Bronchial epithelial cell (primary cell): Measurements from ENCODE around the gene EPHA3. TPM values are rescaled to one million over a fixed set of nuclear protein-coding genes. Genes with fewer than 3 reads are reported as not detected.
A peak's percentile ranks its signal among the peaks of the same experiment; 100 is the strongest.

Source experiments
- DNase-seq: peaks from one replicate; pipeline ENCODE4 v3.0.0-alpha.2; 2010; ENCODE audit warnings: low read depth
- FAIRE-seq: peaks from 2 replicates; lab custom pipeline; 2011; peaks lifted over from hg19 to GRCh38; lab: Jason Lieb, UNC
- H3K27me3 ChIP-seq: 2 replicates; pipeline ENCODE4 v1.5.1; 2011; ENCODE audit warnings: low read length; ENCODE audit not compliant: control insufficient read depth, insufficient read depth
- H3K36me3 ChIP-seq: 2 replicates; pipeline ENCODE4 v1.5.1; 2011; ENCODE audit warnings: low read length; ENCODE audit not compliant: control insufficient read depth, insufficient read depth
- H3K4me3 ChIP-seq: 2 replicates; pipeline ENCODE4 v1.5.1; 2011; ENCODE audit warnings: mild to moderate bottlenecking, low read depth, low read length, control low read depth
- total RNA-seq: library from RNA; depleted of rRNA; stranded (reverse); fragments of >200 nt; gene quantifications from 2 replicates; pipeline ENCODE4 v1.2.1, GENCODE V29; 2014
- TF ChIP-seq, protein P1 (sequence below): IDR thresholded peaks from 2 replicates; pipeline ENCODE4 v1.5.1; 2011; ENCODE audit warnings: mild to moderate bottlenecking, moderate library complexity, low read length, control low read depth, inconsistent platforms; ENCODE audit not compliant: insufficient read depth, severe bottlenecking

The EPHA3 gene
- total RNA-seq, 1 donor from 2014 or later: under 0.01 TPM

DNA sequence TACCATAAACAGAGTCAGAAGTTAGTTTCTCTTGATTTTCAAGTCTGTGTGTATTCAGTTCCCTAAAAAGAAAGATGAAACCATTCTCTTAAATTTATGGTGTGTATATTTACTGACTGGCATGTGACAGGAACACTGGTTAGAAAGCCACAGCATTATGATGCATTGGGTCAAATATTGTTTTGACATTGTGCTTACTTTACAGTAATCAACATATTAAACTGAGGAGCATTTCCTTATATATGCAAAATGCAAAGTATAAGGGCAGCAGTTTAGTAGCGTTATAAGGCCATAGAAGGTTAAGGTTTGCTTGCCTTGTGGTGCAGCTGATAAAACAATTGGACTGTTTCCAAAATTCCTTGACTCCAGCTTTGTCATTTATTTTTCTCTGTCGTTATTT lies 72.9 kb downstream of the EPHA3 start:
- FAIRE-seq (no peak), DNase-seq (peak; percentile 37)
- Histone ChIP-seq H3K27me3 (no peaks in the 10 kb centered on the region), H3K4me3 (no peak overlapping the region), H3K36me3 (no peaks in the 10 kb centered on the region)
- TF ChIP-seq, protein P1, sequence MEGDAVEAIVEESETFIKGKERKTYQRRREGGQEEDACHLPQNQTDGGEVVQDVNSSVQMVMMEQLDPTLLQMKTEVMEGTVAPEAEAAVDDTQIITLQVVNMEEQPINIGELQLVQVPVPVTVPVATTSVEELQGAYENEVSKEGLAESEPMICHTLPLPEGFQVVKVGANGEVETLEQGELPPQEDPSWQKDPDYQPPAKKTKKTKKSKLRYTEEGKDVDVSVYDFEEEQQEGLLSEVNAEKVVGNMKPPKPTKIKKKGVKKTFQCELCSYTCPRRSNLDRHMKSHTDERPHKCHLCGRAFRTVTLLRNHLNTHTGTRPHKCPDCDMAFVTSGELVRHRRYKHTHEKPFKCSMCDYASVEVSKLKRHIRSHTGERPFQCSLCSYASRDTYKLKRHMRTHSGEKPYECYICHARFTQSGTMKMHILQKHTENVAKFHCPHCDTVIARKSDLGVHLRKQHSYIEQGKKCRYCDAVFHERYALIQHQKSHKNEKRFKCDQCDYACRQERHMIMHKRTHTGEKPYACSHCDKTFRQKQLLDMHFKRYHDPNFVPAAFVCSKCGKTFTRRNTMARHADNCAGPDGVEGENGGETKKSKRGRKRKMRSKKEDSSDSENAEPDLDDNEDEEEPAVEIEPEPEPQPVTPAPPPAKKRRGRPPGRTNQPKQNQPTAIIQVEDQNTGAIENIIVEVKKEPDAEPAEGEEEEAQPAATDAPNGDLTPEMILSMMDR: no peak

DNA sequence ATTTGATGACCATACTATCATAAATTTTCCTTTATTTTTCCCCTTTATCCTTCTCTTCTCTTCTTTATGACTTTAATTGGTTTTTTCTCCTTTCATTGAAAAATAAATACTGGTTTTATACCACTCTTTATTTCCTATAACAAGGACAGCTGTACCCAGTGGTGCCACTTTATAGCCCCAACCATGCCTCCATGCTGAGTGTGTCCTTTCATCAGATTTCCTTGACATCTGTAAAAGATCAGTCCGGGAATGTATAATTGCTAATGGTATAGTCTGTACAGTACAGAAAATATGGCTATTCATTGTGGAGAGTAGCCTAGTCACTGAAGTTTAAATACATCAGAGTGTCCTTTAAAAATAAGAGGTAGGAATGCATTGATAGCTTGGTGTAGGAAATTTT lies 74.6 kb downstream of the EPHA3 start:
- H3K36me3 ChIP-seq: no peaks in the 10 kb centered on the region
- DNase-seq (no peak), FAIRE-seq (no peak)
- no peaks in the 10 kb centered on the region for H3K27me3 ChIP-seq
- H3K4me3 ChIP-seq: no peak overlapping the region
- TF ChIP-seq, protein P1: no peak

DNA sequence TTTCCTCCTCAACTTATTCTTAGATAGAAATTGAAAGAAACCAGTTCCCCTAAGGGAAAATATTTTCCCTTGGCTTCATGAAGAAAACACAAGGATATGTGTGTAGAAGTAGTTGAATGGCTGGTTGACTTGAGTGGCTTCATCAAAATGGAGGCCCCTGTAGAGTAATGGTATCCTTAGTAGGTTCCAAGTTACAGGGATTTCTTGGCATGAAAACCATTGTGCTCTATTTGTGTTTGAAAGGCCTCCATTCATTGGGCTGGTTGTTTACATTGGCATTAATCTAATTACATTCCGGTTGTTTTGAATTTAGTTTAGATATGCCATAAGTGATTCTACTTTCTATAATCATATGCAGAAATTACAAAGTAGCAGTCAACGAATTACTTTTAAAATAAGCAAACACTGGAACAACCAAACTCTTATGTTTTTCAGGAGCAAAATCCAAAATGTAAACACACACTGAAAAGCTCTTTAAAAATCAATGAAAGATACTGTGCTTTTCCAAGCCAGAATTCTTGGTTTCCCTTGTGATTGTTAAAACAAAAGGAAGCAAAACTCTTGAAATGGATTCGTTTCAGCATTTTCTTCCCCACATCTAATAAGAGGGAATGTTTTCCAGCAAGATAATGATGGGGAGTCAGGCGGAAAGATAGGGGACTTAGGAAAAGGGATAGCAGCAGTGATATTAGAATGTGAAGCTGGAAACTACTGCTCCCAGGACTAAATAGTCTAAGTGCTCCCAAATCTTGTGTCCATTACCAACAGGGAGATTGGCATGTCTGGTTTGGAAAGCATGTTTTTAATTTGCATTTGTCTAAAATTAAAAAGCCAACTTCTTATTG lies 77.0 kb downstream of the EPHA3 start:
- Histone ChIP-seq H3K27me3 (no peaks in the 10 kb centered on the region), H3K4me3 (no peak overlapping the region), H3K36me3 (no peaks in the 10 kb centered on the region)
- TF ChIP-seq, protein P1: no peak
- FAIRE-seq (no peak), DNase-seq (no peak)

DNA sequence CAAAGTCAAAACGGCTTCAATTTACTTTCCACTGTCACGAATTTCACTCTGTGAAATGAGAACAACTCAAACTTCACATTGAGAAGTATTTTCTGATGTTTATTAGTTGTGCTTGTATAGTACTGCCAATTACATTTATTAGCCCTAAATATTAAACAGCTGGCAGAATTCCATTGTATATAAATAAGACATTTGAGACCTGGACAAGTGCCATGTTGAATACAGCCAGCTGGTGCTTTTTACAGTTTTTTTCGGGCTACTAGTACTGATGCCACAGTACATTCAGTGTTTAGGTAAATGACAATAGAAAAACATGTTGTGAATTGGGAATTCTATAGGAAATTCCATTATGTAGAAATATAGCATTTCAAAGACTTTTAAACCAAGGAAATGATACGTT lies 79.0 kb downstream of the EPHA3 start:
- H3K27me3 ChIP-seq: no peaks in the 10 kb centered on the region
- TF ChIP-seq, protein P1: no peak
- H3K36me3 ChIP-seq: no peaks in the 10 kb centered on the region
- H3K4me3 ChIP-seq: no peak overlapping the region
- DNase-seq: no peak
- no peak for FAIRE-seq

DNA sequence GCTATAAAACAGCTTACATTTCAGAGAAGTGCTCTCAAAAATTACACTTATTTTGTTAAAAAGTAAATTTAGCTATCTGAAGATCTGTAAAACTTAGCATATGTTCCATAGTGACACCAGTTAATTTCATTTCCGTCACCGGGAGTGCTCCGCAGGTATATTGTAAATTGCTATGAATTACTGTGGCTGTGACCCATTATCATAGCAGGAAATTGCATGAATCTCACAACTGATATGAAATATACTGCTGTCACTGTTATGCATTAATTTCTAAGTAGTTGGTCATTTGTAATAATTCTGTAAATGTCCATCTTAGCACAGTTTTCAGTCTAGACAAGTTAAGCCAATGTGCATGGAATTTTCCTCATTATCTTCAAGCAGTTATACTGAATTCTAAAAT lies 91.2 kb downstream of the EPHA3 start:
- DNase-seq (no peak), FAIRE-seq (no peak)
- Histone ChIP-seq H3K36me3 (no peaks in the 10 kb centered on the region), H3K4me3 (no peak overlapping the region), H3K27me3 (no peaks in the 10 kb centered on the region)
- TF ChIP-seq, protein P1: no peak
